ENCODE measurements around the gene OR6K3.

GRCh38 chr1:158687037-158687436, 33.5 kb downstream of the OR6K3 start:
- TF ChIP-seq POLR2AphosphoS5 (IDR thresholded peaks at IDR 0.05; ENCODE audit: low read depth, low read length) (no peak), TAF1 (IDR thresholded peaks at IDR 0.05; ENCODE audit: low read depth, low read length) (no peak), PAX5 (IDR thresholded peaks at IDR 0.05; ENCODE audit: insufficient read depth, low read length, severe bottlenecking) (no peak), POLR2A (IDR thresholded peaks at IDR 0.05; ENCODE audit: low read depth, low read length) (no peak)

Data from GM12891 (cell line).